HL-60 (cell line): ENCODE measurements around the gene SLC25A21.
A peak's percentile ranks its signal among the peaks of the same experiment; 100 is the strongest.

ENCODE experiments used
- DNase-seq, 2 experiments: peaks; one replicate each; pipeline ENCODE4 v3.0.0-alpha.2; 2010 to 2020; ENCODE audit warnings: low read depth in 1 of 2, low spot score in 1 of 2
- H3K27ac ChIP-seq: fragments of 250-450 bp; sonication (Bioruptor Pico); replicated peaks from 2 replicates; pipeline ENCODE4 v1.5.1; 2020; ENCODE audit warnings: mild to moderate bottlenecking, moderate library complexity
- H3K27me3 ChIP-seq: fragments of 250-450 bp; sonication (Bioruptor Pico); 2 replicates; pipeline ENCODE4 v1.5.1; 2021; ENCODE audit warnings: mild to moderate bottlenecking, moderate library complexity; ENCODE audit not compliant: insufficient read depth, poor library complexity, severe bottlenecking
- H3K4me3 ChIP-seq: replicated peaks from 2 replicates; pipeline ENCODE4 v1.5.1; 2011; ENCODE audit warnings: mild to moderate bottlenecking, control low read depth, low read length; ENCODE audit not compliant: insufficient read depth
- CTCF ChIP-seq: IDR thresholded peaks from one replicate; pipeline ENCODE4 v1.5.1; 2011; ENCODE audit warnings: low read length, control low read depth, inconsistent platforms; ENCODE audit not compliant: insufficient read depth
- GABPA ChIP-seq: IDR thresholded peaks from 2 replicates; pipeline ENCODE4 v1.6.1; 2012; ENCODE audit warnings: low read depth
- POLR2AphosphoS5 ChIP-seq: IDR thresholded peaks from 2 replicates; pipeline ENCODE4 v1.6.1; 2012; ENCODE audit warnings: low read depth
- REST ChIP-seq: IDR thresholded peaks from 2 replicates; pipeline ENCODE4 v1.6.1; 2012; ENCODE audit warnings: low read depth; ENCODE audit not compliant: insufficient replicate concordance
- SPI1 ChIP-seq: IDR thresholded peaks from 2 replicates; pipeline ENCODE4 v1.6.1; 2012; ENCODE audit warnings: low read depth, mild to moderate bottlenecking, borderline replicate concordance

SLC25A21 gene

GRCh38 chr14:37063467-37064240, 108.8 kb downstream of the SLC25A21 start:
- no peak overlapping the region for H3K27ac ChIP-seq
- DNase-seq: no peak

GRCh38 chr14:37062191-37062803, 110.1 kb downstream of the SLC25A21 start:
- DNase-seq: no peak
- no peaks in the 10 kb centered on the region for H3K27me3 ChIP-seq
- H3K27ac ChIP-seq: no peak overlapping the region
- TF ChIP-seq CTCF (no peak), REST (no peak), SPI1 (no peak), POLR2AphosphoS5 (no peak), GABPA (no peak)
- no peak overlapping the region for H3K4me3 ChIP-seq

More at GRCh38 chr14:37063467-37064240, 108.8 kb downstream of the SLC25A21 start:
- H3K4me3 ChIP-seq: no peak overlapping the region
- H3K27me3 ChIP-seq: no peaks in the 10 kb centered on the region
- TF ChIP-seq GABPA (no peak), POLR2AphosphoS5 (no peak), SPI1 (peak; percentile 37; the same call in 1 of the 2 replicates), REST (no peak), CTCF (no peak)

- H3K27ac ChIP-seq: no peak overlapping the region
- no peak overlapping the region for H3K4me3 ChIP-seq
- H3K27me3 ChIP-seq: no peaks in the 10 kb centered on the region
- TF ChIP-seq GABPA: no peak
- no peak for TF ChIP-seq CTCF
- no peak for TF ChIP-seq SPI1
- TF ChIP-seq REST: no peak
- TF ChIP-seq POLR2AphosphoS5: no peak
- no peak for DNase-seq
Observed at GRCh38 chr14:37061697-37062096, 110.7 kb downstream of the SLC25A21 start.
